Right hindlimb (tissue), 1 donor: ENCODE results near the gene OTOR.

ENCODE experiments used
- DNase-seq: peaks from one replicate; pipeline ENCODE4 v3.0.0-alpha.2; 2018

The OTOR gene

DNA sequence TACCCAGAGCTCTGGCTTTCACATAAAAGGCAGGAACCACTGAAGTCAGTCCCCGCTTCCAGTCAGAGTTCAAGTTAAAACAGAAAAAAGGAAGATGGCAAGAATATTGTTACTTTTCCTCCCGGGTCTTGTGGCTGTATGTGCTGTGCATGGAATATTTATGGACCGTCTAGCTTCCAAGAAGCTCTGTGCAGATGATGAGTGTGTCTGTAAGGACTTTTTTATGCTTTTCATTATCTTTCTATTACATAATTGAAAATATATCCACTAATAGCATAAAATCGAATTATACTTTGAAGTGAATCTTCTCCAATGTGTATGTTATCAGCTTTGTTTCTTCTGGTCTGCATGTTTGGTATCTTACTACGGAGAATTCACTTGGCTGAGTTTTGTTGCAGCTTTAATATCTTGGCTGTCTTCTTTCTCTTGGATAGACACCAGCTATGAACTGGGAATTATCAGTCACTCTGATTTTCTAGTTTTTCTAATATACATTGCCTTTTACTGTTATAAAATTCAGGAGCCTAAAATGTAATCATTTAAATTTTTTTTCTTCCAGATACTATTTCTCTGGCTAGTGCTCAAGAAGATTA is at the start of gene OTOR:
Gene OTOR, plus strand, starts transcription at position 51 of the 593 bp plus-strand sequence. Its CDS starts 44 bp downstream, at position 95.
- no peak for DNase-seq

GRCh38 chr20:16699293-16699692 is 48.9 kb upstream of the OTOR start:
- DNase-seq = no peak

DNA sequence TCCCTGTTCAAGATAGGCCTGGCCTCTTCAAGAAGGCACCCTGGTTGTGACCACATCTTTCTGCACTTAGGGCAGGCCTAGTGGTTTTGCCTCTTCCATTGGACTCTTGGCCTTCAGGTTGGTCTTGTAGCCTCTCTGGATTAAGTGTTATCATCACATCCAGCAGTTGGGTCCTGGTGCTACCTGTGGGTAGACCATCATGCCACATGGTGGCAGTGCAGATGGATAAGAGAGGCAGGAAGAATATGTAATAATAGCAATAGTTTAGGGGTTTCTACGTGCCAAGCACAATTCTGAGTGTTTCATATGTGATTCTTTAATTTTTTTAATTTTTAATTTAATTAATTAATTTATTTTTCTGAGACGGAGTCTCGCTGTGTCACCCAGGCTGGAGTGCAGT is 46.9 kb upstream of the OTOR start:
- DNase-seq = no peak

- no peak for DNase-seq
These were observed 44.6 kb upstream of the OTOR start for GRCh38 chr20:16703570-16703969.

GRCh38 chr20:16707674-16708073 is 40.5 kb upstream of the OTOR start:
- no peak for DNase-seq

DNA sequence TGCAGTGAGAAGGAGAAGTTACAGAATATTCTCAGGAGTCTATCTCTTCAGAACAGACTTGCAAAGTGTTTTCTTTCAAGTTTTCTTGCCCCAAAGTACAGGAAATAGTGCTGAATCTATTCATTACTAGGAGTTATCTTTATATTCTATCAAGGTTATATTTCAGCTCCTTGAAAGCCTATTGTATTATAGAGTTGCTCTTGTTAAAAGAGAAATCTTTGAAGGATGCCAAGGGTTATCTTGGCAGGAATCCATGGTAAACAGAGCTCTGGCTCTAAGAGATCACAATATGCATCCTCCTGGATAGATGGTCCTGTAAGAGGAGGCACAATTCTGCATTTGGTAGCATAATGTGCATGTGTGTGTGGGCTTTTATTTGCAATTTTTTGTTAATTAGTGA is 39.6 kb upstream of the OTOR start:
- DNase-seq = no peak

DNA sequence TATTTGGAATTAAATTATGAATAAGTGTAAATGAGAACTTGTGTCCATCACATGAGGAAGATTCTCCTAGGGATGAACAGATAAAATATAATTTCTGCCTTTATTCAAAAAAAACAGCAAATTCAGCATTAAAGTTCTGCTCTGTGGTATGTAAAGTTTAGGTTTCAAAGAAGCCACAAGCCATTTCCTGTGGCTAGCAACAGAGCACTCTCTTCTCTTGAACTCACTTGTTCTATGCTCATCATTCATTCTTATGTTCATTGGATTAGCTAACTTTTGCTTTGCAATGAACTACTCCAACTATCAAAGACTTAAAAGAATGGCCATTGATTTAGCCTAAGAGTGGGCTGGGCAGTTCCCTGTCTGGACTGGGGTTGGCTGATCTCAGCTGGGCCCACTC is 39.1 kb upstream of the OTOR start:
- DNase-seq = no peak

DNA sequence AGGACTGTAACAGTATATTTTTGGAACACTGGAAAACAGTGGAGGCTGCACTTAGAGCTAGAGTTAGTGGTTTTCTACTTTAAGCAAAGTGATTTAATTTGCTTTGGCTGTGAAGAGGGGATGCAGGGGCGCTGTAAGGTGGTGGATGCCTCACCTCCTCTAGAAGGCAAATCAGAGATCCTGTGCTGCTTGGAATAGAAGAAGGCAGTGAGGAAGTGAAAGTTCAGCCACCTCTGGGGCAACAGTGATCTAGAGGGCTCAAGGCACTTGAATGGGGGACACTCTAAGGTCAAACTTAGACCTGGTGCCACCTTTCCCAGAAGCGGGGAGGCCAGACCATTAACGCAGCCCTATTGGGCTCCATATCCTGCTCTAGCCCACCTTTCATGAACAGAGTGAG is 37.4 kb upstream of the OTOR start:
- no peak for DNase-seq

GRCh38 chr20:16711661-16712258 is 36.4 kb upstream of the OTOR start:
- no peak for DNase-seq

- DNase-seq = no peak
These were observed 35.6 kb upstream of the OTOR start for GRCh38 chr20:16712511-16712947.

DNA sequence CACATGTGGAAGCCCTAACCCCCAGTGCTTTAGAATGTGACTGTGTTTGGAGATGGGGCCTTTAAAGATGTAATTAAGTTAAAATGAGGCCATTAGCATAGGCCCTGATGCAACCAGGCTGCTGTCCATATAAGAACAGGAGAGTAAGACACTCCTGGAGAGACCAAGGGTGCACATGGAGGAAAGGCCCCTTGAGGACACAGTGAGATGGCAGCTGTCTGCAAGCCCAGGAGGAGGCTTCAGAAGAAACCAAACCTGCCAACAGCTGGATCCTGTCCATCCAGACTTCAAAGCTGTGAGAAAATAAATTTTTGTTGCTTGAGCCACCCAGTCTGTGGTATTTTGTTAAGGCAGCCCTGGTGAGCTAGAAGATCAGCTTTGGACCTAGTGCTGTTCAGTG is 35.1 kb upstream of the OTOR start:
- DNase-seq = no peak

GRCh38 chr20:16714242-16714641 is 33.9 kb upstream of the OTOR start:
- no peak for DNase-seq

DNA sequence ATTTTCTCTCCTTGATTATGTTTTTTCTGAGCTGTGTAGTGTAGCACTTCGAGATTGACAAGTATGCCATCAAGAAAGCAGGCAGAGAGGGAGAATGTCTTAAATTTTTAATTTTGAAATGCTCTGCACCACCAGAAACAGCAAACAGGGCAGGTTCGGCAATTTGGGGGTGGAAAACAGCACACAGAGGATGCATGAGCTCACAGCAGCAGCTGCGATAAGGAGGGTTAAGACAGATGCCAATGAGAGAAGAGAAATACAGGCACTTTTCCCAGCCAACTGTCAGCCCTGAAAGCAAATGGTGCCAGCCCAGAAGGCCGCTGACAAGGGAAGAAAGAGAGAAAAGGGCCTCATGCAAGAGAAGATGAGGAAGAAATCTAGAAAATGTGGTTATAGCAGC is 33.4 kb upstream of the OTOR start:
- DNase-seq = peak; percentile 38

- DNase-seq = no peak
These were observed 28.7 kb upstream of the OTOR start for GRCh38 chr20:16719421-16719820.

DNA sequence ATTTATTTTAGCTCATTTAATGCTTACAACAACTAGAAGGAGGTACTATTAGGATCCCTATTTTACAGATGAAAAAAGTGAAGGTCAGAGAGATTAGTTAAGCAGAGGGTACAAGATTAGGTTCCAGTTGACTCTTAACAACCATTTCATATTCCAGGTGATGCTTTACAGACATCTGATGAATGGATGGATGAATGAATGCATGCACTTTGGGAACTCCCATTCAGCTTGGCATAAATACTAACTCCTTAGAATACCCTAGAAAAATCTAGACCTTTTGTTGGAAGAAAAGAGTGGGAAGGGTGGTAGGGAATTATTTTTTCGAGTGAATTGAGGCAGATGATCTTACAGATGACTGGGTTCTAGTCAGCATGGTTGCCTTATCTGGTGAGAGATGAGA is 19.1 kb upstream of the OTOR start:
- DNase-seq = no peak

GRCh38 chr20:16729565-16730460 is 18.3 kb upstream of the OTOR start, which contains the start of gene SNRPB2:
Gene SNRPB2, plus strand, starts transcription at chr20:16730026. Its CDS starts 1,677 bp downstream, at chr20:16731703.
- peak; percentile 96 for DNase-seq

GRCh38 chr20:16732506-16733152 is 15.5 kb upstream of the OTOR start:
- DNase-seq = no peak

DNA sequence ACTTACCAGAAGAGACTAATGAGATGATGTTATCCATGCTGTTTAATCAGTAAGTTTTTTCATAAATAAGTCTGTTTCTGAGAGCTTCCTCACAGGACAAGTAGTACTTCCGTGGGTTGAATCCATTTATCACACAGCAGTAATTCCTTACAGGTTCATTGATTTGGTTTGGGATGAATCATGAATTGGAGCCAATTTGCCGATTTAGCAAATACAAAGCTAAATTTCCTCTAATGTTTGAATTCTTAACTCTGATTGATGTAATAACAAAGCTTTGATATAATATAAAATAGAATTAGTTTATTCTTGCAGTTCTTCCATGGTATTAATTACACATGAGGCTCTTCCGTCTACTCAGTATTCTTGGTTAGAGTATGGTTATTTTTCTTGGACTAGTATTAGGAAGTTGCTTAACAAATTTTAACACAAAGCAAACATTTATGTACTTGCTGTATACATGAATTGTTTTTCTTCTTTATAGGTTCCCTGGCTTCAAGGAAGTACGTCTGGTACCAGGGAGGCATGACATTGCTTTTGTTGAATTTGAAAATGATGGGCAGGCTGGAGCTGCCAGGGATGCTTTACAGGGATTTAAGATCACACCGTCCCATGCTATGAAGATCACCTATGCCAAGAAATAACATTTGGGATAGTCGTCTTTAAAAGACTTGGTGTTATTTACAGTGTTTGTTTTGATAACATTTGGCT is 7.6 kb upstream of the OTOR start:
- DNase-seq = no peak

DNA sequence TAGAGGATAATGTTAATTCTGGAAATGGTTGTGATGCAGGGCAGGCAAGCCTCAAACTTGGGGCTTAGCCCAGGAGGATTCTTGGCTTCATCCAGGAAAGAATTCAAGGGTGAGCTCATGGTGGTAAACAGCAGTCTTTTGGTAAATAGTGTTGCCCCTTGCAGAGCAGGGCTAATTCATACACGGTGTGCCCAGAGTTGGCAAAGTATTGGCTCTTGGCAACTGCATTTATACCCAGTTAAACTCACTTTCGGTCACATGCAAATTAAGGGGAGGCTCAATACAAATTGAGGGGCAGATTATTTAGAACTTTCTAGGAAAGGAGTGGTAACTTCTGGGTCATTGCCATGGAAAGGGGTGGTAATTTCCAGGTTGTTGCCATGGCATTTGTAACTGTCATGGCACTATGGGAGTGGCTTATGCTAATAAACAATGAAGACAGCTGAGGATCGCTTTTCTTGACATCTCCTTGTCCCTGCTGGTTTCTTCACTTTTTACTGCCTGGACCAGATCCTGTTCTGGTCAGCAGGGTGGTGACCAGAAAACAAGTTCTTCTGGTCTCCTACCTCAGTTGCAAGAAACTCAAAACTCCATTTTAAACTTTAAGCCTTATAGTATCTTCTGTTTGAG is 3.9 kb upstream of the OTOR start:
- DNase-seq = no peak

- no peak for DNase-seq
These were observed 3.0 kb upstream of the OTOR start for GRCh38 chr20:16745204-16745603.

DNA sequence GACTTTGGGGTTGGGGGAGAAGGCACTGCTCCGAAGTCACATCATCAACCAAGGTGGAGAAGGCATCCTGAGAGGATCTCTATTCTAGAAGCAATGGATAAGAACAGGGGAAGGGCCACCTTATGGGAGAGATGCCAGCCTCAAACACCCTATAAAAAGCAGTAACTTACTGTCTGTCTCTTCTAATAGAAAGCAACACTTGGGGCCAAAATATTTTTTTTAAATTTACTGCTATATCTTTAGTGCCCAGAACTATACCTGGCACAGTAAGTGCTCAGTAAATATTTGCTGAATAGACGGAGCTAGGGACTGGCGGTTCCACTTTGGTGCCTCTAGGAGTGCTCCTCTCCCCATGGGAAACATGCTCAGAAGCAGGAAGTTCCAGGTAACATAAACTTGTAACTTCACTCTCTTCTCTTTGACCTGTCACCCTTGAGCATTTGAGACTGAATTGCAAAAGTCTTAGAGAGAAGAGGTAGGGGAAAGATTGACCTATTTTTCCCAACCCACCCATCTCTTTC is 807 bp upstream of the OTOR start:
- no peak for DNase-seq

GRCh38 chr20:16749573-16749972 is 1.4 kb downstream of the OTOR start:
- no peak for DNase-seq
